Loucy (cell line): Measurements from ENCODE around the gene HOXB3.

ENCODE experiments used
- CTCF ChIP-seq: fragments of 200-600 bp; sonication (generic); conservative IDR thresholded peaks from 2 replicates; pipeline ENCODE4 v1.5.1; 2014; ENCODE audit warnings: mild to moderate bottlenecking, antibody characterized with exemption, low read length
- EZH2phosphoT487 ChIP-seq: fragments of 200-600 bp; IDR thresholded peaks from 2 replicates; pipeline ENCODE4 v1.6.1; 2018; ENCODE audit warnings: antibody characterized with exemption, mild to moderate bottlenecking, moderate library complexity, borderline replicate concordance

DNA sequence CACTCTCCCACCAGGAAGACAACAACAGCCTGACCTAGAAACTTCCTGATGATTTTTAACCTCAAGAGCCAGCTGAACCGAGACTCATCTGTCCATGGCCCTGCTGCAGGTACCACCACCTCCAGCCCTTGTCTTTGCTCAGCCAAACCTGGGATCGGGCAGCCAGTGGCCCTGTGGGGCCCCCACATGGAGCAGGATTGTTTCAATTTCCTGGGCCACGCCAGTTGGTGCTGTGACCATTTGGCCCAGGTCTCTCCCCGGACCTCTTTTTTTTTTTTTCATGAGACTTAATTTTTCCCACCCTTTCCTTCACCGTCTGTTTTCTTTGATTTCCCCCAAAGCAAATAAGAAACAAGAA, 36.9 kb downstream of the HOXB3 start:
- TF ChIP-seq CTCF (no peak), EZH2phosphoT487 (no peak)
